ENCODE measurements around the gene TSPAN4. TPM values are rescaled to one million over a fixed set of nuclear protein-coding genes. Genes with fewer than 3 reads are reported as not detected.
A peak's percentile ranks its signal among the peaks of the same experiment; 100 is the strongest.

Gene TSPAN4
- total and polyA plus RNA-seq, 10 of the 15 experiments (the other 5 are each of a cell fraction or from before 2014, with no cell fraction given): 0.37 to 14.0 (median 8.5) TPM; not detected in 1

GRCh38 chr11:827897-828192, 14.8 kb upstream of the TSPAN4 start, which contains the start of gene CRACR2B:
CRACR2B (plus strand) TSS chr11:827919; CDS start chr11:828608, 689 bp downstream.
- ChIA-PET CTCF (no interaction called here), POLR2A (interaction anchor here (1.2 to 5.2 kb wide), 4 partner anchors 9 to 18 kb away, joined by 3 to 33 read pairs (median 12); partner anchors contain the start of genes PNPLA2, POLR2L, RPLP2 and TSPAN4), SMC1A (ENCODE audit: uncharacterized antibody, unreplicated experiment) (interaction anchor here (0.5 kb wide), 1 partner anchor 176 kb away, joined by 3 read pairs; no protein-coding TSS in a partner anchor), RAD21 (ENCODE audit: unreplicated experiment) (no interaction called here)
- Histone ChIP-seq H3K27me3 (replicated peaks in 1 of 2; ENCODE audit: control insufficient read depth in 2 of 2, insufficient read depth in 2 of 2, low read length in 1 of 2) (no peaks in the 10 kb centered on the region; a peak in 3 of 4 replicates), H3K79me2 (ENCODE audit: control insufficient read depth, insufficient read depth, low read length) (no peaks in the 10 kb centered on the region), H3K9me3 (replicated peaks; ENCODE audit: control insufficient read depth, insufficient read depth, low read length) (no peaks in the 10 kb centered on the region), H3K4me3 (peak within 1 kb of the TSS; percentile 93), H4K20me1 (ENCODE audit: control insufficient read depth, insufficient read depth) (no peaks in the 10 kb centered on the region), H3K9ac (ENCODE audit: control insufficient read depth, insufficient read depth, low read length) (peak within 1 kb of the TSS; percentile 77), H3K27ac (ENCODE audit: control insufficient read depth, insufficient read depth) (peak within 1 kb of the TSS; percentile 75), H3K4me1 (ENCODE audit: control insufficient read depth, insufficient read depth, low read length) (peaks cover 36% of the 10 kb centered on the region), H3K4me2 (ENCODE audit: control insufficient read depth, insufficient read depth) (peak within 1 kb of the TSS; percentile 100), H3K36me3 (ENCODE audit: control insufficient read depth in 2 of 2, insufficient read depth in 2 of 2, low read length in 1 of 2) (no peaks in the 10 kb centered on the region; a peak in 2 of 4 replicates), H2AFZ (ENCODE audit: control insufficient read depth, low read depth, low read length) (peak within 1 kb of the TSS; percentile 73)
- BruUV-seq (replicated peaks): no TSS peak
- no peak for FAIRE-seq
- no peak for DNase-seq (ENCODE audit: low read depth, low spot score)
- no peak for TF ChIP-seq SKIL (IDR thresholded peaks at IDR 0.05; ENCODE audit: low read depth, poor library complexity, severe bottlenecking)
- no peak for TF ChIP-seq SP1 (IDR thresholded peaks at IDR 0.05; ENCODE audit: low read depth, low read length)
- TF ChIP-seq ASH2L (IDR thresholded peaks at IDR 0.05; ENCODE audit: borderline replicate concordance, low read depth): no peak
- no peak for TF ChIP-seq TBL1XR1 (IDR thresholded peaks at IDR 0.05; ENCODE audit: low read depth, low read length)
- 20% methylated on average over 5 of the region's 5 CpGs for WGBS (ENCODE audit: insufficient coverage, insufficient replicate concordance, low lambda C conversion rate, missing lambda C conversion rate)
- peak; percentile 38 for ATAC-seq
- in situ Hi-C loops (cut with MboI) (no loop called here), intact Hi-C loops (cut with micrococcal nuclease; ENCODE audit: unreplicated experiment) (no loop called here)
